GM20000 (cell line): ENCODE results near the gene PABPN1L.

Source experiments
- DNase-seq: peaks from one replicate; pipeline ENCODE4 v3.0.0; 2012; ENCODE audit warnings: low spot score
- CTCF ChIP-seq: IDR thresholded peaks from 2 replicates; pipeline ENCODE4 v1.5.1; 2012; ENCODE audit warnings: mild to moderate bottlenecking, control low read depth; ENCODE audit errors: extremely low read depth, missing control alignments

The PABPN1L gene

GRCh38 chr16:88848557-88848956 lies 17.9 kb downstream of the PABPN1L start:
- TF ChIP-seq CTCF: no peak

GRCh38 chr16:88847654-88848053 lies 18.8 kb downstream of the PABPN1L start:
- no peak for TF ChIP-seq CTCF
- no peak for DNase-seq

More at GRCh38 chr16:88848557-88848956, 17.9 kb downstream of the PABPN1L start:
- DNase-seq: no peak

- no peak for TF ChIP-seq CTCF
- DNase-seq: no peak
Measured at GRCh38 chr16:88846088-88846487, 20.4 kb downstream of the PABPN1L start.

- TF ChIP-seq CTCF: no peak
- DNase-seq: no peak
Measured at GRCh38 chr16:88844419-88845036, 21.9 kb downstream of the PABPN1L start.

GRCh38 chr16:88843256-88843655 lies 23.2 kb downstream of the PABPN1L start:
- no peak for TF ChIP-seq CTCF
- no peak for DNase-seq

GRCh38 chr16:88842806-88843205 lies 23.7 kb downstream of the PABPN1L start:
- DNase-seq: no peak
- no peak for TF ChIP-seq CTCF

- no peak for TF ChIP-seq CTCF
- no peak for DNase-seq
Measured at GRCh38 chr16:88842308-88842756, 24.1 kb downstream of the PABPN1L start.
